Mesodermal cell (in vitro differentiated cells): ENCODE measurements around the gene GRAMD1B.
"Not testable (repeated sequence)": the region's sequence is repeated elsewhere in the genome, so short reads cannot be mapped to it uniquely, and the experiment has no call there.

Experiments
- H3K27ac ChIP-seq: 2 replicates; pipeline ENCODE4 v1.7.0; 2013; ENCODE audit warnings: mild to moderate bottlenecking, low read depth, low read length, moderate library complexity; ENCODE audit not compliant: severe bottlenecking
- H3K36me3 ChIP-seq: 2 replicates; pipeline ENCODE4 v1.7.1; 2013; ENCODE audit warnings: mild to moderate bottlenecking, low read length, moderate library complexity; ENCODE audit not compliant: control insufficient read depth, insufficient read depth
- H3K4me1 ChIP-seq: one replicate; pipeline ENCODE4 v1.7.1; 2013; ENCODE audit warnings: mild to moderate bottlenecking, low read length; ENCODE audit not compliant: insufficient read depth, control insufficient read depth, poor library complexity, severe bottlenecking
- H3K4me3 ChIP-seq: 2 replicates; pipeline ENCODE4 v1.7.0; 2013; ENCODE audit warnings: low read length, control low read depth, mild to moderate bottlenecking; ENCODE audit not compliant: insufficient read depth, poor library complexity, severe bottlenecking; ENCODE audit errors: extremely low read depth
- H3K9me3 ChIP-seq: 2 replicates; pipeline ENCODE4 v1.7.1; 2013; ENCODE audit warnings: mild to moderate bottlenecking, low read length, moderate library complexity; ENCODE audit not compliant: control insufficient read depth
- WGBS, 2 experiments: methylation state at CpG; one replicate each; pipeline ENCODE4 v1.1.5; 2013; ENCODE audit warnings: missing lambda C conversion rate in 2 of 2; ENCODE audit not compliant: insufficient coverage in 2 of 2; 5-methylcytosine and 5-hydroxymethylcytosine counted together

Gene GRAMD1B

GRCh38 chr11:123570939-123571580 lies 141.0 kb downstream of the GRAMD1B start:
- H3K36me3 ChIP-seq = no peaks in the 10 kb centered on the region
- H3K9me3 ChIP-seq = no peaks in the 10 kb centered on the region
- WGBS, 2 experiments = 91 to 92% methylated on average over 6 to 7 of the region's 9 CpGs
- H3K4me3 ChIP-seq = no peak overlapping the region
- H3K4me1 ChIP-seq = no peaks in the 10 kb centered on the region
- H3K27ac ChIP-seq = no peak overlapping the region

- not testable (repeated sequence) for H3K9me3 ChIP-seq, H3K4me1 ChIP-seq, H3K27ac ChIP-seq, H3K4me3 ChIP-seq, H3K36me3 ChIP-seq
- 94 to 96% methylated on average over 18 to 20 of the region's 21 CpGs for WGBS, 2 experiments
Measured at GRCh38 chr11:123572791-123573190, 142.7 kb downstream of the GRAMD1B start.

GRCh38 chr11:123573286-123573685 lies 143.2 kb downstream of the GRAMD1B start:
- no peaks in the 10 kb centered on the region for H3K36me3 ChIP-seq
- no peak overlapping the region for H3K27ac ChIP-seq
- no peaks in the 10 kb centered on the region for H3K9me3 ChIP-seq
- H3K4me1 ChIP-seq = no peaks in the 10 kb centered on the region
- 53% methylated on average over 2 of the region's 2 CpGs; no CpG with 5 or more reads in 1 of the 2 experiments for WGBS, 2 experiments
- H3K4me3 ChIP-seq = no peak overlapping the region

DNA sequence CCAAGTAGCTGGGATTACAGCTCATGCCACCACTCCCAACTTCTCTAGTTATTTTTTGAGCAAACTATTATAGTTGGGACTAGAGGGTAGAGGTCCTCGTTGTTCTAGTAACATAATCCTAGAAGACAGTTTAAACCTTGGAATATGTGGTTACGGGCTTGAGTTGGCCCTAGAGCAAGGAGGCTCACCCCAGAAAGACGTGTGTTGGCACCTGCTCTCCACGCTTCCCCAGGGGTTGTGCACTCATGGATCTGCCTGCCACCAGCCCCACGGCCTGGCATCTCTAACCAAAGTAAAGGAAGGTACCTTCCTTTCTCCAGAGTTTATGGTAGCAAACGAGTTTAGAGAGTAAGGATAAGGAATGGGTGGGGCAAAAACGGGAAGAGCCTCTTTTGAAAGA lies 145.4 kb downstream of the GRAMD1B start:
- no peaks in the 10 kb centered on the region for H3K4me1 ChIP-seq
- 88% methylated on average over 3 to 7 of the region's 7 CpGs for whole genome bisulfite sequencing, 2 experiments
- no peaks in the 10 kb centered on the region for H3K9me3 ChIP-seq
- no peaks in the 10 kb centered on the region for H3K36me3 ChIP-seq
- no peak overlapping the region for H3K27ac ChIP-seq
- no peak overlapping the region for H3K4me3 ChIP-seq

GRCh38 chr11:123576082-123576481 lies 146.0 kb downstream of the GRAMD1B start:
- H3K4me1 ChIP-seq = no peaks in the 10 kb centered on the region
- H3K9me3 ChIP-seq = no peaks in the 10 kb centered on the region
- H3K36me3 ChIP-seq = no peaks in the 10 kb centered on the region
- 64 to 67% methylated on average over 2 to 3 of the region's 3 CpGs for WGBS, 2 experiments
- H3K4me3 ChIP-seq = no peak overlapping the region
- no peak overlapping the region for H3K27ac ChIP-seq

DNA sequence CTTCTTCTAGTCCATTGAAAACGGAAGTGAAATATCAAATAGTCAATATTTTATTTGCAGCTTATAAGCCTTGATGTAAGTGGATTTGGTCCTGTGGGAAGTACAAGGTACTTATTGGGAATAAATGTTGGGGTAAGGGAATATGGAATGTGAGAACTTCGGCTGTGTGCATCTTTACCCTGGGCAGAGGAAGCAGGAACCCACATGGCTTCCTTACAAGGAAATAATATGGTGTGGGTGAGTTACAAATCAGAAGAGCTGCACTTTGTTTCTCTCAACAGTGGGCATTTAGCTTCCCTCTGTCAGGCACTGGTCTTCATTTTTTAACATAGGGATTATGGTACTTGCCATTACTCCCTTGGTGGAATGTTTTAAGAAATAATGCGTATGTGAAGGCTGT lies 146.4 kb downstream of the GRAMD1B start:
- Histone ChIP-seq H3K27ac (no peak overlapping the region), H3K9me3 (no peaks in the 10 kb centered on the region), H3K4me3 (no peak overlapping the region), H3K4me1 (no peaks in the 10 kb centered on the region), H3K36me3 (no peaks in the 10 kb centered on the region)
- 50 to 67% methylated on average over 1 of the region's 3 CpGs for WGBS, 2 experiments

DNA sequence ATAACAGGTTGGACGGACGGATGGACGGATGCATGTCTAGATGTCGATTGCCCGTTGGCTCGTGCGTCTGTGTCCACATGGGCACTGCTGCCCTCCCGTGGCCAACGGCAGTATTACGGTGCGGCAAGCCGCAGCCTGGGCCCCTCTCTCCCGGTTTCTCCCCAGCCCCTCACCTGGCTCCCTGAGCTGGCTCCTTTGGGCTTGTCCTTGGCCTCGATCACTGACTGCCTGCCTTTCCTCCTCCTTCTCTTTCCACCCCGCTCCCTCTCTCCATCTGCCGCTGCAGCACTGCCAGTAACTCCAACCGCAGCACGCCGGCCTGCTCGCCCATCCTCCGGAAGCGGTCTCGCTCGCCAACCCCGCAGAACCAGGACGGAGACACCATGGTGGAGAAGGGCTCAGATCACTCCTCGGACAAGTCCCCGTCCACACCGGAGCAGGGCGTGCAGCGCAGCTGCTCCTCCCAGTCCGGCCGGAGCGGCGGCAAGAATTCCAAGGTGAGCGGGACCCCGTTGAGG lies 147.1 kb downstream of the GRAMD1B start:
- Histone ChIP-seq H3K9me3 (no peaks in the 10 kb centered on the region), H3K4me1 (no peaks in the 10 kb centered on the region), H3K36me3 (no peaks in the 10 kb centered on the region), H3K4me3 (no peak overlapping the region), H3K27ac (no peak overlapping the region)
- 63 to 64% methylated on average over 37 of the region's 37 CpGs for WGBS, 2 experiments

GRCh38 chr11:123578778-123579481 lies 148.9 kb downstream of the GRAMD1B start:
- H3K27ac ChIP-seq = no peak overlapping the region
- 90% methylated on average over 14 to 15 of the region's 15 CpGs for WGBS, 2 experiments
- H3K4me3 ChIP-seq = no peak overlapping the region
- H3K36me3 ChIP-seq = no peaks in the 10 kb centered on the region
- H3K4me1 ChIP-seq = no peaks in the 10 kb centered on the region
- H3K9me3 ChIP-seq = no peaks in the 10 kb centered on the region

DNA sequence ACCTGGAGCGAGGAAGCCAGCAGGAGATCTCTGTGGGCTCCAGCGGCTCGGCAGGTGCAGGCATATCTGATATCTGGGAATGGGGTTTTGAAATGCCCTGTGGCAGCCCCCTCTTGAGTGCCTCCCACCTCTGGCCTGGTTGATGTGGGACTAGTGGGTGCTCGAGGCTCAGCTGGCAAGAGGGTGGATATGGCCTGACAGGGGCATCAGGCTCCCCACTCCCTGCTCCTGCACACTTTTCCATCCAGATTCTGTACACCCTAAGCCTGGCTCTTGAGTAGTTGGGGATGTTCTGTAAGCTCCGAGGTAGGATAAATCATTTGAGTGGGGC lies 149.4 kb downstream of the GRAMD1B start:
- WGBS, 2 experiments = 89 to 98% methylated on average over 4 of the region's 5 CpGs
- no peaks in the 10 kb centered on the region for H3K9me3 ChIP-seq

DNA sequence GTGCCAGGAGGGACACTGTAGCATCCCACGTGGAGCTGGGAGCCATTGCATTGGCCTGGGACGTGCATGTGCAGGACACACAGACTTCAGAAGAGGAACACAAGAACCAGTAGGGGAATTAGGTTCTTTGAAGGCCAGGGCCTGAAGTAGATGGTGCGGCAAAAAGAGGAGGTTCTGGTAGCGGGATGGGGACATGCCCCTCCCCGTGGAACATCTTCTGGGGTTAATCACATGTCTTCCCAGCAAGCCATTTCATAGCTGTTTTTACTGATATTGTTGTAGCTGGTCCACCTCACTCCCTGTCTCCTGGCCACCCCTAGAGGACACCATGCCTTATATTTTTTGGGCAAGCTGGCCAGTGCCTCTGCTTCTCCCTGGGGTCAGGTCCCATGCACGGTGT lies 150.1 kb downstream of the GRAMD1B start:
- WGBS, 2 experiments = 86 to 92% methylated on average over 4 to 6 of the region's 6 CpGs
- H3K4me3 ChIP-seq = no peak overlapping the region
- no peaks in the 10 kb centered on the region for H3K9me3 ChIP-seq
- H3K4me1 ChIP-seq = no peaks in the 10 kb centered on the region
- no peaks in the 10 kb centered on the region for H3K36me3 ChIP-seq
- H3K27ac ChIP-seq = no peak overlapping the region

More for the DNA sequence above, 149.4 kb downstream of the GRAMD1B start:
- Histone ChIP-seq H3K4me3 (no peak overlapping the region), H3K4me1 (no peaks in the 10 kb centered on the region), H3K27ac (no peak overlapping the region), H3K36me3 (no peaks in the 10 kb centered on the region)
